ENCODE data around the gene ARRB2.
A peak's percentile ranks its signal among the peaks of the same experiment; 100 is the strongest.
"Not testable (repeated sequence)": the region's sequence is repeated elsewhere in the genome, so short reads cannot be mapped to it uniquely, and the experiment has no call there.

Gene ARRB2

DNA sequence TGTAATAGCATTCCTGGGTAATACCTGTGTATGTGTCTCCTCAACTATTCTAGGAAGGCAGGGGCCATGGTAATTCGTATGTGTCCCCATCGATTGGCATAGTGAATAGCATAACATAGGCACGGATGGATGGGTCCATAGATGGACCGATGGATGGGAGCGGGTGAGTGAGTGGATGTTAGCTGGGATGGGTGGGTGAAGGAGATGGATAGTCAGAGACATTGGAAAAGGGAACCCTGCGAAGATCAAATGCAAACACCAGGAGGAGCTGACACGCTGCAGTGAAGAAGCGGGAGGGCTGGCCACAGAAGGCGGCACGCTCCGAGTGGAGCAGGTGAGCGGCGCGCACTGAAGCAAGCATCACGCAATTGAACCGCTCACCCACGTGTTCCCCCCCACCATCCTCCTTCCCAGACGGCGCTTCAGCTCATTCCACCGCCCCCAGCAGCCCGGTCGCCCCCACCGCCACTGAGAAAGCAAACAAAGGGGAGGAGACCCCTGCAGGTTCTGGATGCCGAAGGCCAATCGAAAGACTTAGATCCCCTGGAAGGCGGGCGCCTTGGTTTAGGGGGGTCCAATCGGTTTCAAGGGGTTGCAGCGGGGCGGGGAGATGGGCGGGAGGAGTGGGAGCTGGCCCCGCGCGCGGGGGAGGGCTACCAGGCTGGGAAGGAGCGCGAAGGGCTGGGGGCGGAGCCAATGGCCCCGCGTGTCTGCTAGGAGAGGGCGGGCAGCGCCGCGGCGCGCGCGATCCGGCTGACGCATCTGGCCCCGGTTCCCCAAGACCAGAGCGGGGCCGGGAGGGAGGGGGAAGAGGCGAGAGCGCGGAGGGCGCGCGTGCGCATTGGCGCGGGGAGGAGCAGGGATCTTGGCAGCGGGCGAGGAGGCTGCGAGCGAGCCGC is at the start of gene ARRB2:
Gene ARRB2 (plus strand): TSS at position 839 of the 899 bp plus-strand sequence. CDS start 90 bp downstream, outside the sequence.
- H3K4me3 ChIP-seq (ENCODE audit: low read depth, low read length): peak within 1 kb of the TSS; percentile 61
- peak; percentile 95 for DNase-seq (ENCODE audit: low read depth)

DNA sequence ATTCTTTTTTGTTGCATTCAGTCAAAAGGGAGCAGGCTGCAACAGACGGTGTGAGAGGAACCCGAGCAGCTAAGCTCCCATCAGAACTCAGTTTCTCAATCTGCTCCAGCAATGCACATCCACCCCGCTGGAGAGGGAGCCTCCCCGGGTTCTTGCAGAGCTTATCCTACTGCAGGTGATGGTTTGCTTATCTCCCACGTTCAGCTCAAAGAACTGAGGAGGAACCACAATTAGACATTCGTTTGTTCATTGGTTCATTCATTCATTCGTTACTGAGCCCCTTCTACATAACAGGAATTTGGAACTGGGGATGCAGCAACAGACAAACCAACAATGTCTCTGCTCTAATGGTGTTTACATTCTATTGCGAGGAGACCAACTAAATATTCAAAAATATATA is 46.7 kb upstream of the ARRB2 start:
- no peak overlapping the region for H3K4me3 ChIP-seq (ENCODE audit: low read depth, low read length)
- no peak for DNase-seq (ENCODE audit: low read depth)

DNA sequence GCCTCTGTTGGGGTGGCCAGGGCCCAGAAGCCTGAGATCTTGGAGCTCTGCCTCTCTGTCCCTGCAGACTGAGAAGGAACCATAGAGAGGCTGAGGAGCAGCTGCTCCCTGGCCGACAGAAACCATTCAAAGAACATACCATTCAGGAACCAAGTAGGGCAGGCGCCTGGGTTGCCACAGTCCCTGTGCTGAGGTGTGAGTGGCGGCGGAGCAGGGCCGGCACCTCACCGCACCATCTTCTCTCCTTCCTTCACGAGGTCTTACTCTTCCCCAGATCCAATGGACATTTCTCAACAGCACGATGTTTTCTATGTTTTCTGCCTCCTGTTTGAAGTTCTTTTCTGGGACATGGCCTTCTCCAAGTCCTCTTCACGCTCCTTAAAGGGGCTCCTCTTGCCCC is 46.2 kb upstream of the ARRB2 start:
- no peak for DNase-seq (ENCODE audit: low read depth)
- no peak overlapping the region for H3K4me3 ChIP-seq (ENCODE audit: low read depth, low read length)

DNA sequence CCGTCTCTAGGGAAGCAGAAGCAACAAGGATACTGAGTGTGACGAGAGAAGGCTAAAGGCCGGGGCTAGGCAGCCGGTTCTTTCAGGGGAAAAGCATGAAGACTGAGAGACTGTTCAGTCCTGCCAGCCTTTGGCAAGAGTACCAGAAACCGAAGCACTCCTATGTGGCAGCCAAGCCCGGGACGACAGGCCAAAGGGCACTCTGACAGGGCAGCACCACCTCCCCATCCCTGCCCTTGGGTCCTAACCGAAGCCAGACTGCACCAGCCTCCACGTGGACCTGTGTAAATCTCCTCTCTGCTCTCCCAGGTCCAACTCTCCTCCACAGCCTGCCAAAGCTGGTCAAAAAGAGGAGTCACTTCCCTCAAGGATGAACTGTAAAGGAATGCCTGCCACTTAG is 45.4 kb upstream of the ARRB2 start:
- DNase-seq (ENCODE audit: low read depth): no peak
- no peak overlapping the region for H3K4me3 ChIP-seq (ENCODE audit: low read depth, low read length)

DNA sequence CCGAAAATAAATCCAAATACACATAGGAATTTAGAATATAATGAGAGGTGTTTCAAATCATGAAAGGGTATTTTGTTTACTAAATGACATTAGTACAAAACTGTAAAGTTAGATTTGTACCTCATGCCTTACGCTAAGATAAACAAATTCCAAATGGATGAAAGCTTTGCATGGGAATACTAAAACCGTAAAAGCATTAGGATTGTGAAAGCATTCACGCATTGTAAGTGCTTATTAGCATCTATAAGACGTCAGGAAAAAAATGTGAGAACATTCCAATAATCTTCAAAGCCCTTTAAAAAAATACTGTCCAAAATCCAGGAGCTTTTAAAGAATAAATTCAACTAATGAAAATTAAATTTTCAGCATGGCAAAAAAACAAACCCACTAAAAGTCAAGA is 44.1 kb upstream of the ARRB2 start:
- DNase-seq (ENCODE audit: low read depth): no peak
- H3K4me3 ChIP-seq (ENCODE audit: low read depth, low read length): no peak overlapping the region

DNA sequence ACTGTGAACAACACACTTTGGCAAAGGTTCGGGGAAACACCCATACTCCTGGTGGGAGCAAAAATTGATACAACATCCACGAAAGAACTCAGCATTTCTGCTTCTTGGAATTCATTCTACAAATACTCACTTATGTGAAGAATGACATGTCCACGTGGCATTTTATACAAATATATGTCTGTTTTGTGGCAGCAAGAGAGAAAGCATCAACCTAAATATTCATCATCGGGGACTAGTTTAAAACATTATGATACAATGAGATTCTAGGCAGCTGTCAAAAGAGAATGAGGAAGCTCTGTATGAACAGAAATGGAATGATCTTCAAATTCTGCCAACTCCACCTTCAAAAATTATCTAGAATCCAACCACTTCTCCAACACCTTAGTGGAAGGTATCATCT is 43.3 kb upstream of the ARRB2 start:
- DNase-seq (ENCODE audit: low read depth): no peak
- H3K4me3 ChIP-seq (ENCODE audit: low read depth, low read length): no peak overlapping the region

- no peak for DNase-seq (ENCODE audit: low read depth)
- H3K4me3 ChIP-seq (ENCODE audit: low read depth, low read length): no peak overlapping the region
Measured at GRCh38 chr17:4672055-4672630, 38.3 kb upstream of the ARRB2 start.

DNA sequence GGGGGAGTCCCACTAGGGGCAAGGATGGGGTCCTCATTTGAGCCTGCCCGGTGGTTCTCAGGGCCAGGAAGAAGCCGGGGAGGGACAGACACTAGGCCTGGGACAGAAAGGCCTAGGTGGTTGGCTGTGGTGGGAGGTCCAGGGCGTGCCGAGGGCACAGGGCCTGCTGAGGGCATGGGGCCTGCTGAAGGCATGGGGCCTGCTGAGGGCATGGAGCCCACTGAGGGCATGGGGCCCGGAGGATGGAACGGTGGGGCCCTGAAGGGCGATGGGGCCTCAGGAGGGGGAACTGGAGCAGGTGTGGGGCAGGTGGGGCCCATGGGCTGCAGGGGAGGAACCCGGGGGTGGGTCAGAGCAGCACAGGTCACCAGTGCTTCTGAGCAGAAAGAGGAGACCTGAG is 37.7 kb upstream of the ARRB2 start:
- DNase-seq (ENCODE audit: low read depth): no peak
- H3K4me3 ChIP-seq (ENCODE audit: low read depth, low read length): no peak overlapping the region

- DNase-seq (ENCODE audit: low read depth): no peak
- H3K4me3 ChIP-seq (ENCODE audit: low read depth, low read length): no peak overlapping the region
Measured at GRCh38 chr17:4673169-4673568, 37.3 kb upstream of the ARRB2 start.

DNA sequence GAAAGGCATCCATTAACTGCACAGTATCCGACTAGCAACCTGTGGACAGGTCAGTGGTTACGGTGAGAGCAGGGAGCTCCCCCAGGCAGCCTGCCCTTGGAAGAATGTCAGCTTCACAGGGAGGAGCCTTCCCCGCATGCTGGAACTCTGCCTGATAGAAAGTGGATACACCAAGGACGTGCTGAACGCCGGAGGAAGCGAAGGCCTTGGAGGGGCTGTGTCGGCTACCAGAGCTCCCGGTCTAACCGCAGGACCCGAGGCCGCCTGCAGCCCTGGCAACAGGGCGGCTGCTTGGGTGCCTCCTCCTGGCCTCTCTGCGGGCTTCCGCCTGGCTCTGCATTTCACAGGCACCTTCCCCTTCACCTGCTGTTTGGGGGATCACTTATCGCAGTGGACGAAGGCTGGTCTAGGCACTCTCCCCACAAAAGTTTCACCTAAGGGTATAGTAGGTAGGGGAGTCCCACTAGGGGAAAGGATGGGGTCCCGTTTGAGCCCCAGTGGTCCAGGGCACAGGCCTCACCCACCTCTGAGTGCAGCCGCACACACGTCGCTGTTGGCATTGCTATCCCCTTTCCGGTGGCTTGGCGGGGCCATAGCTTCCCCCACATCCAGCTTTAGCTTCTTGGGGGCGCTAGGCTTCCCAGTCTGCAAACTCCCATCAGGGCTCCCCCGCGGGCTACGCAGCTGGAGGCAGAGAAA is 36.3 kb upstream of the ARRB2 start:
- H3K4me3 ChIP-seq (ENCODE audit: low read depth, low read length): no peak overlapping the region
- no peak for DNase-seq (ENCODE audit: low read depth)

DNA sequence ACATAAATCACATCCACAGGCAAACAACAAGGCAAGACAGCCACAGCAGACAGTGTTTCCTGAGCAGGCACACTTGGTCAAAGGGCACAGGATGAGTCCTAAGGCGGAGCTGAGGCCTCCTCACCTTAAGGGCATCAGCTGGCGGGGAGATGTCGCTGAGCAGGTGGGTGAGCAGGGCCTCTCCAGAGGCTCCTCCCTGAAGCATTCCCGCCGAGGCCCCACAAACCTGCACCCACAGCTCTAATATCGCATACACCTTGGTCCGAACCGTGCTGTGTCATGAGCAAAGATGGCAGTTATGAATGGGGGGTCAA is 35.8 kb upstream of the ARRB2 start:
- no peak overlapping the region for H3K4me3 ChIP-seq (ENCODE audit: low read depth, low read length)

GRCh38 chr17:4675791-4676190 is 34.6 kb upstream of the ARRB2 start:
- H3K4me3 ChIP-seq (ENCODE audit: low read depth, low read length): no peak overlapping the region
- DNase-seq (ENCODE audit: low read depth): no peak

More for the DNA sequence above, 35.8 kb upstream of the ARRB2 start:
- no peak for DNase-seq (ENCODE audit: low read depth)

DNA sequence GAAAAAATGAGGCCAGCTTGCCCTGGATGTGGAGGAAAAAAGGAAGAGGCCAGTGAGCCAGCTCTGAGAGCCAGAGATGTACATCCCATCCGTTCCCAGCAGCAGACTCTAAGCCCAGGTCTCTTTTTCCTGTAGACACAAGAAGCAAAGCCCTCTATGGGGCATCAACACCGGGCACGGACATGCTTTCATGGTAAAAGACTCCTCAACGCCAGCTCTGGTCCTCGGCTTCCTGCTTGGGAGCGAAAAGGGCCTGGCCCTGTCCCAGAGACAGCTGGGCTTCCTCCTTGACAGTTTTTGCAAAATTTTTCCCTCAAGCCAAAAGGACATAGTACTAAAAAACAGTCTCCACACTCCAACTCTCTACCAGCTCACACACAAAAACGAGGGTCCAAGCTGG is 33.6 kb upstream of the ARRB2 start:
- no peak overlapping the region for H3K4me3 ChIP-seq (ENCODE audit: low read depth, low read length)
- DNase-seq (ENCODE audit: low read depth): no peak

DNA sequence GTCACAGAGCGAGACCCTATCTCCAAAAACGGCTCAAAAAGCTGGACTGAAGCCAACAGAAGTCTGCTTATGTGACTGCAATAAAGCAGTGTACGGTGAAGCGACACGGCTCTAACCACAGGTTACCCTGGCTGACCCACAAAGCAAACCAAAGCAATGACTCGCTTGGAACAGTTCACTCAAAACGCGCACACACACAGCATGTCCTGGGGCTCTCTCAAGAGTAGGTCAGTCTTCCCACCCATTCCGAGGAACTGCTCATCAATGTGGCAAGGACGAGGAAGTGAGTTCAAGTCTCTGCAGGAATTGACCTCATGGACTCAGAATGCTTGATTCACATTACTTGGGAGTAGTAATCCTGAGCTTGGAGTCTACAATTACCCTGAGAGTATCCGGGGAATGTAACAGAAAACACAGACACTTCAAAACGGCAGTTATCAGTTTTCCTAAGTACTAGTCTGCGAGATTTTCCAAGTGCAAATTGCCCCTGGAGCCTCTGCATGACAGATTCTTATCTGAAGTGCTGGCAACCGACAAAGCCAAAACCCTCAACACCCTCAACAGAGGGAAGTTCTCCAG is 31.9 kb upstream of the ARRB2 start:
- no peak overlapping the region for H3K4me3 ChIP-seq (ENCODE audit: low read depth, low read length)
- DNase-seq (ENCODE audit: low read depth): peak; percentile 84

- no peak overlapping the region for H3K4me3 ChIP-seq (ENCODE audit: low read depth, low read length)
- DNase-seq (ENCODE audit: low read depth): peak; percentile 21
Measured at GRCh38 chr17:4679658-4680057, 30.8 kb upstream of the ARRB2 start.

- DNase-seq (ENCODE audit: low read depth); H3K4me3 ChIP-seq (ENCODE audit: low read depth, low read length): not testable (repeated sequence)
Measured at GRCh38 chr17:4683739-4684138, 26.7 kb upstream of the ARRB2 start.

- not testable (repeated sequence) for H3K4me3 ChIP-seq (ENCODE audit: low read depth, low read length); DNase-seq (ENCODE audit: low read depth)
Measured at GRCh38 chr17:4689872-4690271, 20.6 kb upstream of the ARRB2 start.

- no peak for DNase-seq (ENCODE audit: low read depth)
- no peak overlapping the region for H3K4me3 ChIP-seq (ENCODE audit: low read depth, low read length)
Measured at GRCh38 chr17:4690745-4691144, 19.7 kb upstream of the ARRB2 start.

GRCh38 chr17:4691686-4692085 is 18.7 kb upstream of the ARRB2 start:
- no peak overlapping the region for H3K4me3 ChIP-seq (ENCODE audit: low read depth, low read length)
- no peak for DNase-seq (ENCODE audit: low read depth)

DNA sequence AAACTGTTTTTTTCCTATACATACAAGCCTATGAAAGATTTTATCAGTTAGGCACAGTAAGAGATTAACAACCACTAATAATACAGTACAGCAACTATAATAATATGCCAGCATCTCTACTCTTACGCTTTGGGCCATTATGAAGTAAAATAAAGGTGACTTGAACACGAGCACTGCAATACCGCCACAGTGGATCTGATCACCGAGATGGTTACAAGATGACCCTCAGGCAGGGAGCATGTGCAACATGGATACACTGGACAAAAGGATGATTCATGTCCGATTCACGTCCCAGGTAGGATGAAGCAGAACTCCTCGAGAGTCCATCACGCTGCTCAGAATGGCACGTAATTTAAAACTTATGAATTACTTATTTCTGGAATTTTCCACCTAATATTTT is 17.0 kb upstream of the ARRB2 start:
- no peak overlapping the region for H3K4me3 ChIP-seq (ENCODE audit: low read depth, low read length)
- no peak for DNase-seq (ENCODE audit: low read depth)
